GM12878 (cell line): Measurements from ENCODE around the gene ERC1. TPM values are rescaled to one million over a fixed set of nuclear protein-coding genes. Genes with fewer than 3 reads are reported as not detected.

Source experiments
- ATAC-seq: fragments of 200-7000 bp; cut with Tn5 transposase; 3 replicates; pipeline ENCODE4 v1.9.1; 2020; ENCODE audit warnings: mild to moderate bottlenecking, moderate library complexity
- BruUV-seq: library from RNA; stranded (reverse); fragments of 400-500 nt; replicated peaks from 2 replicates; lab custom pipeline; 2021; lab: Mats Ljungman, UMichigan
- CTCF ChIA-PET: fragments of 300-600 bp; sonication (Branson Sonifier 250); formaldehyde crosslinking; extraction: SDS; loops from one replicate; lab custom pipeline; 2021; ENCODE audit warnings: inconsistent platforms; lab: Yijun Ruan, JAX
- POLR2A ChIA-PET: fragments of 350-600 bp; formaldehyde crosslinking; extraction: SDS; loops from one replicate; lab custom pipeline; 2021; ENCODE audit warnings: inconsistent platforms; lab: Charles Lee
- RAD21 ChIA-PET: fragments of 300-600 bp; sonication (Branson Sonifier 250); formaldehyde crosslinking; loops from one replicate; lab custom pipeline; 2023; ENCODE audit warnings: antibody characterized with exemption; ENCODE audit not compliant: unreplicated experiment; lab: Charles Lee
- SMC1A ChIA-PET: fragments of 300-600 bp; sonication (Branson Sonifier 250); formaldehyde crosslinking; loops from one replicate; lab custom pipeline; 2023; ENCODE audit not compliant: unreplicated experiment, uncharacterized antibody; lab: Charles Lee
- DNase-seq: peaks from one replicate; pipeline ENCODE4 v3.0.0-alpha.2; 2011; ENCODE audit warnings: low read depth, low spot score
- FAIRE-seq: peaks from 3 replicates; lab custom pipeline; 2011; peaks lifted over from hg19 to GRCh38; lab: Jason Lieb, UNC
- H2AFZ ChIP-seq: 2 replicates; pipeline ENCODE4 v1.6.0; 2011; ENCODE audit warnings: low read depth, low read length, control low read depth; ENCODE audit not compliant: control insufficient read depth
- H3K27ac ChIP-seq: 2 replicates; pipeline ENCODE4 v1.5.1; 2011; ENCODE audit warnings: control low read depth; ENCODE audit not compliant: control insufficient read depth, insufficient read depth
- H3K27me3 ChIP-seq, 2 experiments: replicated peaks in 1 of 2; 2 replicates each; pipeline versions ENCODE4 v1.6.0 to v1.6.1; 2011; ENCODE audit warnings: low read length in 1 of 2; ENCODE audit not compliant: control insufficient read depth in 2 of 2, insufficient read depth in 2 of 2
- H3K36me3 ChIP-seq, 2 experiments: 2 replicates each; pipeline ENCODE4 v1.5.1; 2011; ENCODE audit warnings: low read length in 1 of 2; ENCODE audit not compliant: control insufficient read depth in 2 of 2, insufficient read depth in 2 of 2
- H3K4me1 ChIP-seq: 2 replicates; pipeline ENCODE4 v1.6.1; 2011; ENCODE audit warnings: mild to moderate bottlenecking, low read length, moderate library complexity, mixed read lengths; ENCODE audit not compliant: control insufficient read depth, insufficient read depth
- H3K4me2 ChIP-seq: 2 replicates; pipeline ENCODE4 v1.6.0; 2011; ENCODE audit warnings: control low read depth; ENCODE audit not compliant: control insufficient read depth, insufficient read depth
- H3K4me3 ChIP-seq: fragments of 200-600 bp; sonication (generic); 2 replicates; pipeline ENCODE4 v1.5.1; 2016
- H3K79me2 ChIP-seq: 2 replicates; pipeline ENCODE4 v1.6.0; 2011; ENCODE audit warnings: low read length; ENCODE audit not compliant: control insufficient read depth, insufficient read depth
- H3K9ac ChIP-seq: 2 replicates; pipeline ENCODE4 v1.8.0; 2011; ENCODE audit warnings: low read length, control low read depth, mixed read lengths; ENCODE audit not compliant: control insufficient read depth, insufficient read depth
- H3K9me3 ChIP-seq: replicated peaks from 3 replicates; pipeline ENCODE4 v1.5.1; 2011; ENCODE audit warnings: mild to moderate bottlenecking, low read length; ENCODE audit not compliant: control insufficient read depth, insufficient read depth
- H4K20me1 ChIP-seq: 2 replicates; pipeline ENCODE4 v1.6.0; 2011; ENCODE audit not compliant: control insufficient read depth, insufficient read depth
- ASH2L ChIP-seq: fragments of 300-600, 200-600 bp; sonication (generic); IDR thresholded peaks from 2 replicates; pipeline ENCODE4 v1.6.1; 2017; ENCODE audit warnings: low read depth, mild to moderate bottlenecking, borderline replicate concordance
- CHD4 ChIP-seq: fragments of 200-600 bp; sonication (generic); IDR thresholded peaks from 2 replicates; pipeline ENCODE4 v1.6.1; 2016; ENCODE audit warnings: mild to moderate bottlenecking
- CTCF ChIP-seq, 3 experiments: IDR thresholded peaks in 2 of 3; conservative IDR thresholded peaks in 1 of 3; 2 replicates each; pipeline ENCODE4 v1.5.1; 2011; ENCODE audit warnings: low read depth in 3 of 3, low read length in 3 of 3, mild to moderate bottlenecking in 3 of 3, control low read depth in 2 of 3, moderate library complexity in 2 of 3, inconsistent platforms in 1 of 3, mixed read lengths in 1 of 3; ENCODE audit not compliant: control insufficient read depth in 2 of 3, insufficient read depth in 1 of 3; ENCODE audit errors: extremely low read depth in 1 of 3
- FOXM1 ChIP-seq: IDR thresholded peaks from 2 replicates; pipeline ENCODE4 v1.6.1; 2012; ENCODE audit warnings: low read depth, mild to moderate bottlenecking, inconsistent platforms, low read length, moderate library complexity
- JUNB ChIP-seq: IDR thresholded peaks from 2 replicates; pipeline ENCODE4 v1.6.1; 2016; ENCODE audit warnings: antibody characterized with exemption, mild to moderate bottlenecking
- KDM1A ChIP-seq: fragments of 200-600 bp; sonication (generic); IDR thresholded peaks from 2 replicates; pipeline ENCODE4 v1.6.1; 2016; ENCODE audit warnings: borderline replicate concordance
- MAX ChIP-seq: IDR thresholded peaks from 2 replicates; pipeline ENCODE4 v1.6.1; 2012; ENCODE audit warnings: low read depth, low read length, improper control_type of control experiment
- NR2C2 ChIP-seq: IDR thresholded peaks from 2 replicates; pipeline ENCODE4 v1.6.1; 2011; ENCODE audit warnings: borderline replicate concordance, low read depth; ENCODE audit not compliant: control insufficient read depth, insufficient read length
- PAX5 ChIP-seq: IDR thresholded peaks from 2 replicates; pipeline ENCODE4 v1.6.1; 2011; ENCODE audit warnings: low read depth, low read length, borderline replicate concordance
- RCOR1 ChIP-seq: conservative IDR thresholded peaks from 2 replicates; pipeline ENCODE4 v1.6.1; 2012; ENCODE audit warnings: low read depth, low read length, improper control_type of control experiment
- ZSCAN29 ChIP-seq: fragments of 450-650 bp; IDR thresholded peaks from 2 replicates; pipeline ENCODE4 v1.6.1; 2017; ENCODE audit warnings: mild to moderate bottlenecking, moderate library complexity
- WGBS: methylation state at CpG from one replicate; pipeline ENCODE4 v1.1.6; 2016; ENCODE audit warnings: low lambda C conversion rate; ENCODE audit not compliant: insufficient replicate concordance, insufficient coverage; ENCODE audit errors: missing lambda C conversion rate; 5-methylcytosine and 5-hydroxymethylcytosine counted together
- in situ Hi-C: fragments of 300-500 bp; cut with MboI; formaldehyde crosslinking; loops from 9 replicates; pipeline ENCODE4 v1.14.3; 2018; ENCODE audit warnings: mixed read lengths
- intact Hi-C: fragments of 100-400 bp; cut with micrococcal nuclease; formaldehyde crosslinking; loops from one replicate; pipeline ENCODE4 v1.14.2; 2022; ENCODE audit not compliant: unreplicated experiment
- polyA plus RNA-seq, 11 experiments: library from polyadenylated mRNA; depleted of rRNA in 4 of 11; unstranded in 6 of 11; stranded (reverse) in 5 of 11; fragments of >200 nt; fragmentation: Nextera tagmentation in 4 of 11; fragmentation: Illumina TruSeq in 1 of 11; extraction: Ambion mirVana in 4 of 11; extraction: Trizol in 1 of 11; gene quantifications; 1 replicate in 1 of 11; 2 replicates in 10 of 11; pipeline versions ENCODE4 v1.2.1 to v1.2.3, GENCODE V29; 2011 to 2016; ENCODE audit warnings: inconsistent platforms in 2 of 11, missing spikeins in 2 of 11, low read depth in 1 of 11
- total RNA-seq, 4 experiments: library from RNA; depleted of rRNA in 3 of 4; stranded (reverse); fragments of >200 nt in 3 of 4; fragmentation: Illumina TruSeq in 1 of 4; extraction: Trizol in 1 of 4; gene quantifications; 2 replicates each; pipeline versions ENCODE4 v1.2.1 to v1.2.3, GENCODE V29; 2013 to 2021

Gene ERC1
- total and polyA plus RNA-seq, 10 of the 15 experiments (the other 5 are each of a cell fraction or from before 2014, with no cell fraction given): 0.75 to 8.0 (median 5.0) TPM

DNA sequence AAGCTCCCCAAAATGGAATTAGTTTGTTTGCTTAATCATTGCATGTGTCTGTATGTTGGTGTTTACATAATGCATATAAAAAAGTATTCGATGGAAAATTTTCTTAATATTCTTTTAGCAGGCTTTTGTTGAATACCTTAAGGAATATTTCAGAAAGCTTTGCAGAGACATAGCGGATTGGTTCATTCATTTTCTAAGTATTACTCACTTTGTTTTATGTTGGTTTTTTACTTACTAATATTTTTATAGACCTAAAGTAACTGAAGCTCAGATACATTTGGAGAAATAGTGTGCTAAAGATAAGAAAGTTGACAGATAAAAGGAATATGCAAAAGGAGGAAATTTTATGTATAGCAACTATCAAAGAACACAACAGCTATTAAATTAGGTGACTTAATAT is 191.0 kb downstream of the ERC1 start:
- SMC1A ChIA-PET: interaction anchor here (0.6 to 4.6 kb wide), 4 partner anchors 8 to 68 kb away, joined by 3 to 21 read pairs (median 8); no protein-coding TSS in a partner anchor
- H3K27ac ChIP-seq: no peak overlapping the region
- no peak overlapping the region for H3K4me2 ChIP-seq
- no peak for DNase-seq
- H2AFZ ChIP-seq: no peak overlapping the region
- FAIRE-seq: no peak
- 52% methylated on average over 2 of the region's 2 CpGs for WGBS
- H4K20me1 ChIP-seq: no peaks in the 10 kb centered on the region
- no peak overlapping the region for H3K4me3 ChIP-seq
- no peaks in the 10 kb centered on the region; the same call in 2 of the 3 replicates for H3K9me3 ChIP-seq
- RAD21 ChIA-PET: interaction anchor here (0.8 to 1.0 kb wide), 2 partner anchors 71 to 401 kb away, joined by 3 to 4 read pairs; no protein-coding TSS in a partner anchor
- no peak overlapping the region for H3K9ac ChIP-seq
- POLR2A ChIA-PET: interaction anchor here (0.6 kb wide), 1 partner anchor 17 kb away, joined by 3 read pairs; no protein-coding TSS in a partner anchor
- no peaks in the 10 kb centered on the region for H3K79me2 ChIP-seq
- TF ChIP-seq ASH2L (no peak), PAX5 (no peak), NR2C2 (no peak), CTCF (IDR thresholded peaks at IDR 0.05 in 2 of 3, conservative IDR thresholded peaks at IDR 0.05 in 1 of 3; ENCODE audit: control insufficient read depth in 2 of 3, extremely low read depth in 1 of 3, insufficient read depth in 1 of 3, low read depth in 3 of 3, low read length in 3 of 3) (no peak), FOXM1 (no peak), JUNB (no peak), RCOR1 (no peak), CHD4 (no peak), MAX (no peak), ZSCAN29 (no peak), KDM1A (no peak)
- TF ChIP-seq, all 136 proteins: peak for 0
- intact Hi-C loops: no loop called here
- CTCF ChIA-PET: interaction anchor here (1.0 to 1.4 kb wide), 3 partner anchors 64 to 401 kb away, joined by 3 to 7 read pairs (median 4); no protein-coding TSS in a partner anchor
- ATAC-seq: no peak
- in situ Hi-C loops: no loop called here
- no peaks in the 10 kb centered on the region for H3K36me3 ChIP-seq
- no peaks in the 10 kb centered on the region for H3K27me3 ChIP-seq
- BruUV-seq: no TSS peak
- peaks cover 9% of the 10 kb centered on the region for H3K4me1 ChIP-seq
